ENCODE results near the gene HTR1E.
"Not testable (repeated sequence)": the region's sequence is repeated elsewhere in the genome, so short reads cannot be mapped to it uniquely, and the experiment has no call there.

- not testable (repeated sequence) for TF ChIP-seq YY1 (IDR thresholded peaks at IDR 0.05; ENCODE audit: insufficient read depth, insufficient read length); ZNF274 (IDR thresholded peaks at IDR 0.05; ENCODE audit: low read depth, low read length)
Observed at GRCh38 chr6:87009581-87009980, 72.3 kb downstream of the HTR1E start.

All from NT2/D1 (cell line).